CD14-positive monocyte (primary cell): ENCODE measurements around the gene CDC45. TPM values are rescaled to one million over a fixed set of nuclear protein-coding genes. Genes with fewer than 3 reads are reported as not detected.

ENCODE experiments used
- DNase-seq, 3 donors: peaks; one replicate each; pipeline ENCODE4 v3.0.0-alpha.2; 2011 to 2022
- H2AFZ ChIP-seq: 2 replicates; pipeline ENCODE4 v1.6.0; 2012; ENCODE audit warnings: mild to moderate bottlenecking, low read depth, low read length, inconsistent platforms; ENCODE audit not compliant: insufficient read depth, poor library complexity, severe bottlenecking
- H3K27ac ChIP-seq, 2 donors: 1 replicate in 1 of 2; 2 replicates in 1 of 2; pipeline ENCODE4 v1.5.1; 2012 to 2013; ENCODE audit warnings: low read length in 2 of 2, control low read depth in 1 of 2, inconsistent platforms in 1 of 2, low read depth in 1 of 2, mild to moderate bottlenecking in 1 of 2
- H3K27me3 ChIP-seq, 2 donors: one replicate each; pipeline versions ENCODE4 v1.6.0 to v1.6.1; 2011 to 2013; ENCODE audit warnings: low read length in 2 of 2; ENCODE audit not compliant: control insufficient read depth in 2 of 2, insufficient read depth in 2 of 2
- H3K36me3 ChIP-seq, 2 donors: replicated peaks in 1 of 2; 1 replicate in 1 of 2; 2 replicates in 1 of 2; pipeline versions ENCODE4 v1.5.1 to v1.6.1; 2012 to 2013; ENCODE audit warnings: low read length in 2 of 2, control low read depth in 1 of 2, inconsistent platforms in 1 of 2, mild to moderate bottlenecking in 1 of 2; ENCODE audit not compliant: insufficient read depth in 2 of 2, control insufficient read depth in 1 of 2
- H3K4me1 ChIP-seq, 2 donors: 1 replicate in 1 of 2; 2 replicates in 1 of 2; pipeline versions ENCODE4 v1.5.1 to v1.6.1; 2012 to 2013; ENCODE audit warnings: low read length in 2 of 2, control low read depth in 1 of 2, inconsistent platforms in 1 of 2, mild to moderate bottlenecking in 1 of 2, moderate library complexity in 1 of 2; ENCODE audit not compliant: insufficient read depth in 2 of 2, control insufficient read depth in 1 of 2
- H3K4me2 ChIP-seq: replicated peaks from 2 replicates; pipeline ENCODE3; 2012; ENCODE audit warnings: low read length, moderate library complexity, mild to moderate bottlenecking; ENCODE audit not compliant: poor library complexity, severe bottlenecking; ENCODE audit errors: extremely low read depth
- H3K4me3 ChIP-seq, 3 experiments: fragments of 200-600 bp in 1 of 3; sonication (generic) in 1 of 3; replicated peaks in 1 of 3; 1 replicate in 2 of 3; 2 replicates in 1 of 3; pipeline ENCODE4 v1.5.1; 2011 to 2013; ENCODE audit warnings: low read length in 3 of 3, mild to moderate bottlenecking in 3 of 3, control low read depth in 2 of 3, low read depth in 2 of 3, inconsistent platforms in 1 of 3, moderate library complexity in 1 of 3
- H3K79me2 ChIP-seq: 2 replicates; pipeline ENCODE4 v1.6.0; 2012; ENCODE audit warnings: mild to moderate bottlenecking, control low read depth, inconsistent platforms, low read length, moderate library complexity; ENCODE audit not compliant: insufficient read depth
- H3K9ac ChIP-seq: 2 replicates; pipeline ENCODE4 v1.6.0; 2017; ENCODE audit warnings: low read length, mild to moderate bottlenecking; ENCODE audit not compliant: insufficient read depth, poor library complexity, severe bottlenecking
- H3K9me3 ChIP-seq, 2 donors: replicated peaks in 1 of 2; 1 replicate in 1 of 2; 2 replicates in 1 of 2; pipeline versions ENCODE4 v1.5.1 to v1.6.1; 2012 to 2013; ENCODE audit warnings: low read length in 2 of 2, control low read depth in 1 of 2; ENCODE audit not compliant: control insufficient read depth in 1 of 2, insufficient read depth in 1 of 2
- H4K20me1 ChIP-seq: 2 replicates; pipeline ENCODE4 v1.6.0; 2012; ENCODE audit warnings: mild to moderate bottlenecking, low read length, control low read depth, moderate library complexity; ENCODE audit not compliant: insufficient read depth
- H3K27ac Mint-ChIP-seq, 7 donors: one replicate each; pipeline ENCODE4 v1.8.0; 2020; ENCODE audit warnings: mild to moderate bottlenecking in 7 of 7, mixed read lengths in 7 of 7, moderate library complexity in 6 of 7, inconsistent platforms in 2 of 7
- H3K27me3 Mint-ChIP-seq, 3 donors: one replicate each; pipeline ENCODE4 v1.8.0; 2021 to 2022; ENCODE audit warnings: low read depth in 3 of 3, mild to moderate bottlenecking in 3 of 3, mixed read lengths in 3 of 3, moderate library complexity in 3 of 3, inconsistent platforms in 1 of 3
- H3K36me3 Mint-ChIP-seq, 2 donors: one replicate each; pipeline ENCODE4 v1.8.0; 2020; ENCODE audit warnings: mixed read lengths in 2 of 2, inconsistent platforms in 1 of 2, mild to moderate bottlenecking in 1 of 2
- H3K4me1 Mint-ChIP-seq: one replicate; pipeline ENCODE4 v1.8.0; 2020; ENCODE audit warnings: mild to moderate bottlenecking, mixed read lengths
- H3K4me3 Mint-ChIP-seq, 2 donors: one replicate each; pipeline ENCODE4 v1.8.0; 2020; ENCODE audit warnings: mild to moderate bottlenecking in 2 of 2, mixed read lengths in 2 of 2, moderate library complexity in 1 of 2
- H3K9me3 Mint-ChIP-seq, 7 donors: one replicate each; pipeline ENCODE4 v1.8.0; 2020 to 2022; ENCODE audit warnings: mixed read lengths in 7 of 7, mild to moderate bottlenecking in 6 of 7, moderate library complexity in 6 of 7, inconsistent platforms in 2 of 7
- CTCF ChIP-seq: fragments of 200-600 bp; IDR thresholded peaks from one replicate; pipeline ENCODE4 v1.8.0; 2022; ENCODE audit warnings: antibody characterized with exemption, mild to moderate bottlenecking
- WGBS: methylation state at CpG from one replicate; pipeline ENCODE4 v1.1.5; 2013; ENCODE audit warnings: missing lambda C conversion rate; ENCODE audit not compliant: insufficient coverage; 5-methylcytosine and 5-hydroxymethylcytosine counted together
- intact Hi-C, 2 donors: fragments of 100-400 bp; cut with micrococcal nuclease; formaldehyde crosslinking; loops; one replicate each; pipeline versions ENCODE4 v1.15.0 to v1.15.1; 2023
- polyA plus RNA-seq, 3 donors: library from polyadenylated mRNA; depleted of rRNA in 1 of 3; unstranded in 2 of 3; stranded (reverse) in 1 of 3; fragments of 300-500 nt in 2 of 3; fragments of >200 nt in 1 of 3; fragmentation: Illumina TruSeq in 2 of 3; gene quantifications; 1 replicate in 2 of 3; 2 replicates in 1 of 3; pipeline ENCODE4 v1.2.3, GENCODE V29; 2012 to 2021

Gene CDC45
- polyA plus RNA-seq, 3 donors = 0.04 TPM; not detected in 2

- Mint-ChIP-seq H3K27ac (peak overlapping the region in 2 of 7 donors; percentile 6 to 55), H3K9me3 (no peaks in the 10 kb centered on the region), H3K27me3 (peaks cover 0 to 6% (median 0%) of the 10 kb centered on the region in 3 donors), H3K36me3 (peaks cover 89 to 96% of the 10 kb centered on the region in 2 donors), H3K4me1 (no peaks in the 10 kb centered on the region), H3K4me3 (no peak overlapping the region)
- H3K27me3 ChIP-seq = no peaks in the 10 kb centered on the region
- DNase-seq = no peak
- no peak overlapping the region for H2AFZ ChIP-seq
- WGBS = 93% methylated on average over 2 of the region's 4 CpGs
- H3K4me2 ChIP-seq = no peak overlapping the region
- H3K27ac ChIP-seq = no peak overlapping the region
- no peak overlapping the region for H3K4me3 ChIP-seq
- no peaks in the 10 kb centered on the region for H3K79me2 ChIP-seq
- H3K4me1 ChIP-seq = no peaks in the 10 kb centered on the region
- peaks cover 7% of the 10 kb centered on the region for H4K20me1 ChIP-seq
- intact Hi-C loops = loop anchor here in 1 of 2 donors (10.0 kb wide), 1 partner anchor 60 kb away; no protein-coding TSS in a partner anchor
- no peak for TF ChIP-seq CTCF
- H3K9ac ChIP-seq = no peak overlapping the region
- peaks cover 80 to 100% of the 10 kb centered on the region in 2 donors for H3K36me3 ChIP-seq
- H3K9me3 ChIP-seq = no peaks in the 10 kb centered on the region
Observed at GRCh38 chr22:19464975-19465374, 14.7 kb upstream of the CDC45 start.

- Histone ChIP-seq H3K9me3 (no peaks in the 10 kb centered on the region), H3K4me1 (no peaks in the 10 kb centered on the region), H3K27me3 (no peaks in the 10 kb centered on the region), H3K4me2 (no peak overlapping the region), H4K20me1 (peaks cover 8% of the 10 kb centered on the region), H3K9ac (no peak overlapping the region), H2AFZ (no peak overlapping the region), H3K4me3 (no peak overlapping the region), H3K36me3 (peaks cover 86 to 100% of the 10 kb centered on the region in 2 donors), H3K27ac (no peak overlapping the region), H3K79me2 (no peaks in the 10 kb centered on the region)
- peaks cover 90 to 98% of the 10 kb centered on the region in 2 donors for H3K36me3 Mint-ChIP-seq
- no peak for DNase-seq
- H3K27ac Mint-ChIP-seq = no peak overlapping the region
- H3K9me3 Mint-ChIP-seq = no peaks in the 10 kb centered on the region
- H3K4me1 Mint-ChIP-seq = no peaks in the 10 kb centered on the region
- H3K27me3 Mint-ChIP-seq = peaks cover 0 to 5% (median 0%) of the 10 kb centered on the region in 3 donors
- no peak for TF ChIP-seq CTCF
- H3K4me3 Mint-ChIP-seq = no peak overlapping the region
- 97% methylated on average over 9 of the region's 14 CpGs for WGBS
- intact Hi-C loops = loop anchor here in 1 of 2 donors (10.0 kb wide), 1 partner anchor 61 kb away; no protein-coding TSS in a partner anchor
Observed at GRCh38 chr22:19466126-19466716, 13.5 kb upstream of the CDC45 start.
